HTR-8/SVneo (cell line): ENCODE data around the gene LDLRAD4.

ENCODE experiments used
- DNase-seq: peaks from one replicate; pipeline ENCODE4 v3.0.0; 2011; ENCODE audit warnings: low spot score, mixed read lengths; ENCODE audit not compliant: insufficient read length
- FAIRE-seq: peaks from 2 replicates; lab custom pipeline; 2011; peaks lifted over from hg19 to GRCh38; lab: Jason Lieb, UNC

The LDLRAD4 gene

GRCh38 chr18:13362607-13363006 lies 144.0 kb downstream of the LDLRAD4 start:
- DNase-seq, result no peak
- FAIRE-seq, result no peak

GRCh38 chr18:13363359-13363758 lies 144.8 kb downstream of the LDLRAD4 start:
- FAIRE-seq (no peak), DNase-seq (no peak)

- FAIRE-seq (no peak), DNase-seq (no peak)
Observed at GRCh38 chr18:13364721-13365205, 146.2 kb downstream of the LDLRAD4 start.

- DNase-seq, result no peak
- FAIRE-seq, result no peak
Observed at GRCh38 chr18:13366131-13366530, 147.6 kb downstream of the LDLRAD4 start.

GRCh38 chr18:13366541-13366940 lies 148.0 kb downstream of the LDLRAD4 start:
- DNase-seq (no peak), FAIRE-seq (no peak)

- FAIRE-seq (no peak), DNase-seq (no peak)
Observed at GRCh38 chr18:13366962-13367892, 148.7 kb downstream of the LDLRAD4 start.

GRCh38 chr18:13368080-13368813 lies 149.7 kb downstream of the LDLRAD4 start:
- FAIRE-seq (no peak), DNase-seq (no peak)

GRCh38 chr18:13369353-13369752 lies 150.8 kb downstream of the LDLRAD4 start:
- DNase-seq (no peak), FAIRE-seq (no peak)

GRCh38 chr18:13369756-13370510 lies 151.4 kb downstream of the LDLRAD4 start:
- FAIRE-seq (no peak), DNase-seq (no peak)

- no peak for FAIRE-seq
- no peak for DNase-seq
Observed at GRCh38 chr18:13370995-13371625, 152.6 kb downstream of the LDLRAD4 start.

GRCh38 chr18:13371689-13372418 lies 153.3 kb downstream of the LDLRAD4 start:
- no peak for DNase-seq
- FAIRE-seq, result no peak

GRCh38 chr18:13372531-13372951 lies 154.0 kb downstream of the LDLRAD4 start:
- DNase-seq, result no peak
- FAIRE-seq, result no peak

- FAIRE-seq (no peak), DNase-seq (no peak)
Observed at GRCh38 chr18:13374096-13374467, 155.5 kb downstream of the LDLRAD4 start.

- no peak for FAIRE-seq
- DNase-seq, result no peak
Observed at GRCh38 chr18:13374468-13375301, 156.1 kb downstream of the LDLRAD4 start.

GRCh38 chr18:13375302-13376255 lies 157.0 kb downstream of the LDLRAD4 start:
- DNase-seq (peak; percentile 78), FAIRE-seq (peak; percentile 48)

GRCh38 chr18:13376298-13376840 lies 157.8 kb downstream of the LDLRAD4 start:
- no peak for FAIRE-seq
- no peak for DNase-seq

- FAIRE-seq, result no peak
- DNase-seq, result no peak
Observed at GRCh38 chr18:13376841-13377351, 158.3 kb downstream of the LDLRAD4 start.
